Suprapubic skin (tissue), 4 donors: ENCODE results near the gene TMEM35A.

Source experiments
- EP300 ChIP-seq: sonication (generic); formaldehyde crosslinking; IDR thresholded peaks from one replicate; pipeline ENCODE4 v1.6.1; 2017; ENCODE audit warnings: antibody characterized with exemption
- POLR2A ChIP-seq, 2 donors: fragments of 450-650 bp; IDR thresholded peaks; one replicate each; pipeline ENCODE4 v1.6.1; 2017; ENCODE audit warnings: antibody characterized with exemption in 2 of 2, mild to moderate bottlenecking in 2 of 2, moderate library complexity in 2 of 2
- POLR2AphosphoS5 ChIP-seq, 3 donors: sonication (generic); formaldehyde crosslinking; IDR thresholded peaks; one replicate each; pipeline ENCODE4 v1.6.1; 2017; ENCODE audit warnings: antibody characterized with exemption in 3 of 3
- TF ChIP-seq, protein P1 (sequence below), 2 donors: fragments of 200-600 bp in 1 of 2; fragments of 450-650 bp in 1 of 2; sonication (generic) in 1 of 2; IDR thresholded peaks; one replicate each; pipeline ENCODE4 v1.5.1; 2016 to 2019; ENCODE audit warnings: antibody characterized with exemption in 2 of 2, mild to moderate bottlenecking in 1 of 2, moderate library complexity in 1 of 2

GRCh38 chrX:101071582-101071981 lies 7.1 kb upstream of the TMEM35A start:
- TF ChIP-seq, protein P1, sequence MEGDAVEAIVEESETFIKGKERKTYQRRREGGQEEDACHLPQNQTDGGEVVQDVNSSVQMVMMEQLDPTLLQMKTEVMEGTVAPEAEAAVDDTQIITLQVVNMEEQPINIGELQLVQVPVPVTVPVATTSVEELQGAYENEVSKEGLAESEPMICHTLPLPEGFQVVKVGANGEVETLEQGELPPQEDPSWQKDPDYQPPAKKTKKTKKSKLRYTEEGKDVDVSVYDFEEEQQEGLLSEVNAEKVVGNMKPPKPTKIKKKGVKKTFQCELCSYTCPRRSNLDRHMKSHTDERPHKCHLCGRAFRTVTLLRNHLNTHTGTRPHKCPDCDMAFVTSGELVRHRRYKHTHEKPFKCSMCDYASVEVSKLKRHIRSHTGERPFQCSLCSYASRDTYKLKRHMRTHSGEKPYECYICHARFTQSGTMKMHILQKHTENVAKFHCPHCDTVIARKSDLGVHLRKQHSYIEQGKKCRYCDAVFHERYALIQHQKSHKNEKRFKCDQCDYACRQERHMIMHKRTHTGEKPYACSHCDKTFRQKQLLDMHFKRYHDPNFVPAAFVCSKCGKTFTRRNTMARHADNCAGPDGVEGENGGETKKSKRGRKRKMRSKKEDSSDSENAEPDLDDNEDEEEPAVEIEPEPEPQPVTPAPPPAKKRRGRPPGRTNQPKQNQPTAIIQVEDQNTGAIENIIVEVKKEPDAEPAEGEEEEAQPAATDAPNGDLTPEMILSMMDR (IDR thresholded peaks at IDR 0.05), result no peak
- TF ChIP-seq POLR2A (IDR thresholded peaks at IDR 0.05), result no peak
- no peak for TF ChIP-seq EP300
- TF ChIP-seq POLR2AphosphoS5 (IDR thresholded peaks at IDR 0.05), result no peak
